ENCODE data around the gene KDR. TPM values are rescaled to one million over a fixed set of nuclear protein-coding genes. Genes with fewer than 3 reads are reported as not detected.

KDR gene
- total and polyA plus RNA-seq, 9 donors = 6.0 to 36.4 (median 13.9) TPM

GRCh38 chr4:55083735-55084134 is 41.7 kb downstream of the KDR start:
- no peak for DNase-seq
- 89 to 95% (median 94%) methylated on average over 4 of the region's 4 CpGs for WGBS, 3 donors
- intact Hi-C loops (cut with DNase I) = no loop called here
- no peaks in the 10 kb centered on the region for H3K27me3 ChIP-seq
- TF ChIP-seq CTCF (IDR thresholded peaks at IDR 0.05) (no peak), POLR2A (IDR thresholded peaks at IDR 0.05) (no peak), EP300 (IDR thresholded peaks at IDR 0.05) (no peak)
- no peaks in the 10 kb centered on the region for H3K4me1 ChIP-seq (ENCODE audit: insufficient read depth)
- no peak overlapping the region for H3K4me3 ChIP-seq
- H3K9me3 ChIP-seq = no peaks in the 10 kb centered on the region
- no peaks in the 10 kb centered on the region for H3K36me3 ChIP-seq
- no peak overlapping the region for H3K27ac ChIP-seq

- no peak overlapping the region for H3K27ac ChIP-seq
- H3K4me3 ChIP-seq = no peak overlapping the region
- DNase-seq = no peak
- no peaks in the 10 kb centered on the region for H3K36me3 ChIP-seq
- intact Hi-C loops (cut with DNase I) = no loop called here
- H3K9me3 ChIP-seq = no peaks in the 10 kb centered on the region
- H3K4me1 ChIP-seq (ENCODE audit: insufficient read depth) = no peaks in the 10 kb centered on the region
- TF ChIP-seq CTCF (IDR thresholded peaks at IDR 0.05) (no peak), EP300 (IDR thresholded peaks at IDR 0.05) (no peak), POLR2A (IDR thresholded peaks at IDR 0.05) (no peak)
- 19 to 35% (median 23%) methylated on average over 2 of the region's 2 CpGs for WGBS, 3 donors
- H3K27me3 ChIP-seq = no peaks in the 10 kb centered on the region
These were observed 42.6 kb downstream of the KDR start for GRCh38 chr4:55082756-55083155.

- no peak for DNase-seq
- Histone ChIP-seq H3K4me1 (ENCODE audit: insufficient read depth) (no peaks in the 10 kb centered on the region), H3K27ac (no peak overlapping the region), H3K9me3 (no peaks in the 10 kb centered on the region), H3K36me3 (no peaks in the 10 kb centered on the region), H3K27me3 (no peaks in the 10 kb centered on the region), H3K4me3 (no peak overlapping the region)
- WGBS, 3 donors = 83 to 89% (median 86%) methylated on average over 9 of the region's 9 CpGs
- no peak for TF ChIP-seq POLR2A (IDR thresholded peaks at IDR 0.05)
- no peak for TF ChIP-seq EP300 (IDR thresholded peaks at IDR 0.05)
- TF ChIP-seq CTCF (IDR thresholded peaks at IDR 0.05) = no peak
- intact Hi-C loops (cut with DNase I) = no loop called here
These were observed 45.1 kb downstream of the KDR start for GRCh38 chr4:55080174-55080865.

GRCh38 chr4:55079451-55080173 is 45.8 kb downstream of the KDR start:
- Histone ChIP-seq H3K4me3 (no peak overlapping the region), H3K27ac (no peak overlapping the region), H3K9me3 (no peaks in the 10 kb centered on the region), H3K4me1 (ENCODE audit: insufficient read depth) (no peaks in the 10 kb centered on the region), H3K36me3 (no peaks in the 10 kb centered on the region), H3K27me3 (no peaks in the 10 kb centered on the region)
- 82% methylated on average over 14 of the region's 14 CpGs for WGBS, 3 donors
- DNase-seq = no peak
- TF ChIP-seq POLR2A (IDR thresholded peaks at IDR 0.05) = no peak
- no peak for TF ChIP-seq CTCF (IDR thresholded peaks at IDR 0.05)
- no peak for TF ChIP-seq EP300 (IDR thresholded peaks at IDR 0.05)
- intact Hi-C loops (cut with DNase I) = no loop called here

All from ovary (tissue), 9 donors.